ENCODE results near the gene AP3S2.

DNA sequence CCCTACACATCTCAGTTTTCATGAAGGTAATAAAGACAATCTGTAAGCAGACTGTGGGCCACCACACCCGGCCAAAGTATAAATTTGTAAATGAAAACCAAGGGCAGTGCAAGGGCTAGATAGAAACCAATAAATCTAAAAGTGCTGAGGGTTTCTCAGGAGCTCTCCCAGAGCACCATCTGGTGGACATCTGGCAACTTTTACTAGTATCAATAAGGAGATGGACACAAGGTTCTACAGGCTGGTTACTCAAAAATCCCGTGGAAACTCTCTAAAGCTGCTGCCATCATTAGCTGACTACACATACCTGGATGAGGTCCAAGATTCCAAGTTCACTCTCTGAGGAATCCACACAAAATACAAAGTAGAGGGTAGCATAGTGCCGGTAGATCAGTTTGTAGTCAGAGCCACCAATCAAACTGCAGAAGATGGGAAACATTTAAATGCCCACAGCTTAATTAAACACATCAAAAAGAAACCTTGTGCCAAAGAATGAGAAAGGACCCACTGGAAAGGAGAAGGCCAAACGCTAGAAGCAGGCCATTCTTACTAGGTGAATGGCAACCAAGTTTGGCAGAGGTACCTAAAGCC, 5.5 kb downstream of the AP3S2 start:
- TF ChIP-seq, protein P1, sequence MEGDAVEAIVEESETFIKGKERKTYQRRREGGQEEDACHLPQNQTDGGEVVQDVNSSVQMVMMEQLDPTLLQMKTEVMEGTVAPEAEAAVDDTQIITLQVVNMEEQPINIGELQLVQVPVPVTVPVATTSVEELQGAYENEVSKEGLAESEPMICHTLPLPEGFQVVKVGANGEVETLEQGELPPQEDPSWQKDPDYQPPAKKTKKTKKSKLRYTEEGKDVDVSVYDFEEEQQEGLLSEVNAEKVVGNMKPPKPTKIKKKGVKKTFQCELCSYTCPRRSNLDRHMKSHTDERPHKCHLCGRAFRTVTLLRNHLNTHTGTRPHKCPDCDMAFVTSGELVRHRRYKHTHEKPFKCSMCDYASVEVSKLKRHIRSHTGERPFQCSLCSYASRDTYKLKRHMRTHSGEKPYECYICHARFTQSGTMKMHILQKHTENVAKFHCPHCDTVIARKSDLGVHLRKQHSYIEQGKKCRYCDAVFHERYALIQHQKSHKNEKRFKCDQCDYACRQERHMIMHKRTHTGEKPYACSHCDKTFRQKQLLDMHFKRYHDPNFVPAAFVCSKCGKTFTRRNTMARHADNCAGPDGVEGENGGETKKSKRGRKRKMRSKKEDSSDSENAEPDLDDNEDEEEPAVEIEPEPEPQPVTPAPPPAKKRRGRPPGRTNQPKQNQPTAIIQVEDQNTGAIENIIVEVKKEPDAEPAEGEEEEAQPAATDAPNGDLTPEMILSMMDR (IDR thresholded peaks at IDR 0.05; ENCODE audit: low read length): peak; percentile 57
- no peak for TF ChIP-seq EZH2phosphoT487 (IDR thresholded peaks at IDR 0.05; ENCODE audit: low read length)
- no peak for TF ChIP-seq EZH2 (optimal IDR thresholded peaks at IDR 0.05; ENCODE audit: low read depth, low read length)
